GM21529 (cell line): ENCODE measurements around the gene PCDHGB4.
"Not testable (repeated sequence)": the region's sequence is repeated elsewhere in the genome, so short reads cannot be mapped to it uniquely, and the experiment has no call there.

Experiments
- ATAC-seq: cut with Tn5 transposase; IDR thresholded peaks from one replicate; pipeline ENCODE4 v1.9.1; 2021; ENCODE audit not compliant: unreplicated experiment

Gene PCDHGB4

GRCh38 chr5:141397756-141398551, 10.5 kb downstream of the PCDHGB4 start, which contains the start of gene PCDHGB5:
Gene PCDHGB5, plus strand, starts transcription at chr5:141397947. Its CDS starts 181 bp downstream, at chr5:141398128.
- peak; percentile 94 for ATAC-seq

GRCh38 chr5:141398608-141399007, 11.1 kb downstream of the PCDHGB4 start:
- no peak for ATAC-seq

- no peak for ATAC-seq
Observed at GRCh38 chr5:141399555-141400258, 12.2 kb downstream of the PCDHGB4 start.

- ATAC-seq, result no peak
Observed at GRCh38 chr5:141402553-141403243, 15.2 kb downstream of the PCDHGB4 start, which contains the start of gene PCDHGA9. Gene PCDHGA9, plus strand, starts transcription at chr5:141402778. Its CDS starts 175 bp downstream, at chr5:141402953.

- no peak for ATAC-seq
Observed at GRCh38 chr5:141403387-141403786, 15.9 kb downstream of the PCDHGB4 start.

- peak; percentile 75 for ATAC-seq
Observed at GRCh38 chr5:141407790-141408505, 20.4 kb downstream of the PCDHGB4 start, which contains the start of gene PCDHGB6. Gene PCDHGB6, plus strand, starts transcription at chr5:141408021. Its CDS starts 182 bp downstream, at chr5:141408203.

- ATAC-seq, result no peak
Observed at GRCh38 chr5:141409598-141410306, 22.3 kb downstream of the PCDHGB4 start.

GRCh38 chr5:141411575-141411974, 24.1 kb downstream of the PCDHGB4 start:
- ATAC-seq, result no peak

- peak; percentile 68 for ATAC-seq
Observed at GRCh38 chr5:141412854-141413539, 25.5 kb downstream of the PCDHGB4 start, which contains the start of gene PCDHGA10. Gene PCDHGA10, plus strand, starts transcription at chr5:141412987. Its CDS starts 189 bp downstream, at chr5:141413176.

GRCh38 chr5:141413540-141414069, 26.1 kb downstream of the PCDHGB4 start:
- ATAC-seq, result no peak

GRCh38 chr5:141414548-141415274, 27.2 kb downstream of the PCDHGB4 start:
- not testable (repeated sequence) for ATAC-seq

- not testable (repeated sequence) for ATAC-seq
Observed at GRCh38 chr5:141415275-141415618, 27.7 kb downstream of the PCDHGB4 start.

- ATAC-seq, result peak; percentile 73
Observed at GRCh38 chr5:141417494-141418172, 30.1 kb downstream of the PCDHGB4 start, which contains the start of gene PCDHGB7. Gene PCDHGB7, plus strand, starts transcription at chr5:141417677. Its CDS starts 183 bp downstream, at chr5:141417860.

- no peak for ATAC-seq
Observed at GRCh38 chr5:141419074-141419880, 31.8 kb downstream of the PCDHGB4 start.

- ATAC-seq, result no peak
Observed at GRCh38 chr5:141420855-141421488, 33.5 kb downstream of the PCDHGB4 start, which contains the start of gene PCDHGA11. Gene PCDHGA11, plus strand, starts transcription at chr5:141421051. Its CDS starts 177 bp downstream, at chr5:141421228.

GRCh38 chr5:141421489-141421855, 34.0 kb downstream of the PCDHGB4 start:
- no peak for ATAC-seq
